Measurements from ENCODE around the gene FMNL2. TPM values are rescaled to one million over a fixed set of nuclear protein-coding genes. Genes with fewer than 3 reads are reported as not detected.

Gene FMNL2
- total RNA-seq, 1 experiment from 2014 or later: 28.1 TPM

- Histone ChIP-seq H3K27me3 (ENCODE audit: insufficient read depth, low read length) (no peaks in the 10 kb centered on the region), H3K9me2 (ENCODE audit: insufficient read depth) (no peaks in the 10 kb centered on the region), H3K4me1 (ENCODE audit: control insufficient read depth in 1 of 2, insufficient read depth in 2 of 2, low read length in 2 of 2) (no peaks in the 10 kb centered on the region), H2AFZ (ENCODE audit: low read depth, low read length, poor library complexity, severe bottlenecking) (no peak overlapping the region), H4K20me1 (ENCODE audit: insufficient read depth) (peaks cover 11% of the 10 kb centered on the region; the same call in 1 of the 2 replicates), H3K36me3 (ENCODE audit: control insufficient read depth in 1 of 2, insufficient read depth in 2 of 2, low read length in 2 of 2) (peaks cover 34 to 40% of the 10 kb centered on the region in 2 experiments), H3K9me3 (ENCODE audit: control insufficient read depth in 1 of 2, insufficient read depth in 1 of 2, low read depth in 1 of 2, low read length in 2 of 2) (no peaks in the 10 kb centered on the region), H3K4me2 (ENCODE audit: low read length) (no peak overlapping the region), H3K9ac (ENCODE audit: low read length) (no peak overlapping the region), H3K79me2 (ENCODE audit: insufficient read depth, low read length) (peaks cover 58% of the 10 kb centered on the region), H3K4me3 (replicated peaks in 1 of 2; ENCODE audit: low read depth in 1 of 2, low read length in 2 of 2) (no peak overlapping the region), H3K27ac (ENCODE audit: low read depth, low read length) (no peak overlapping the region)
- ATAC-seq (no peak), DNase-seq (ENCODE audit: low read depth, low spot score) (no peak)
- POLR2A ChIA-PET: no interaction called here
- RAD21 ChIA-PET (ENCODE audit: low non-redundant PET in 1 of 2, low total read pairs in 2 of 2, uncharacterized antibody in 2 of 2, unreplicated experiment in 2 of 2): no interaction called here
- CTCF ChIA-PET: no interaction called here
- intact Hi-C loops (cut with micrococcal nuclease): no loop called here
- TF ChIP-seq ZFX (IDR thresholded peaks at IDR 0.05): no peak
- no TSS peak for BruUV-seq (replicated peaks)
Observed at GRCh38 chr2:152678808-152679207, 343.8 kb downstream of the FMNL2 start.

GRCh38 chr2:152682663-152683062 is 347.7 kb downstream of the FMNL2 start:
- ATAC-seq: no peak
- H3K36me3 ChIP-seq (ENCODE audit: control insufficient read depth in 1 of 2, insufficient read depth in 2 of 2, low read length in 2 of 2): peaks cover 21% of the 10 kb centered on the region in 2 experiments
- RAD21 ChIA-PET (ENCODE audit: low non-redundant PET in 1 of 2, low total read pairs in 2 of 2, uncharacterized antibody in 2 of 2, unreplicated experiment in 2 of 2): no interaction called here

More at GRCh38 chr2:152682663-152683062, 347.7 kb downstream of the FMNL2 start:
- intact Hi-C loops (cut with micrococcal nuclease): no loop called here
- Histone ChIP-seq H3K9me3 (ENCODE audit: control insufficient read depth in 1 of 2, insufficient read depth in 1 of 2, low read depth in 1 of 2, low read length in 2 of 2) (no peaks in the 10 kb centered on the region), H3K9me2 (ENCODE audit: insufficient read depth) (no peaks in the 10 kb centered on the region), H3K27ac (ENCODE audit: low read depth, low read length) (no peak overlapping the region), H3K4me1 (ENCODE audit: control insufficient read depth in 1 of 2, insufficient read depth in 2 of 2, low read length in 2 of 2) (no peaks in the 10 kb centered on the region), H3K27me3 (ENCODE audit: insufficient read depth, low read length) (no peaks in the 10 kb centered on the region), H3K9ac (ENCODE audit: low read length) (no peak overlapping the region), H3K79me2 (ENCODE audit: insufficient read depth, low read length) (peaks cover 80% of the 10 kb centered on the region), H3K4me3 (replicated peaks in 1 of 2; ENCODE audit: low read depth in 1 of 2, low read length in 2 of 2) (no peak overlapping the region), H3K4me2 (ENCODE audit: low read length) (no peak overlapping the region), H4K20me1 (ENCODE audit: insufficient read depth) (peaks cover 28% of the 10 kb centered on the region; the same call in 1 of the 2 replicates), H2AFZ (ENCODE audit: low read depth, low read length, poor library complexity, severe bottlenecking) (no peak overlapping the region)
- POLR2A ChIA-PET: no interaction called here
- BruUV-seq (replicated peaks): no TSS peak
- DNase-seq (ENCODE audit: low read depth, low spot score): no peak
- CTCF ChIA-PET: no interaction called here
- TF ChIP-seq POLR2AphosphoS5 (IDR thresholded peaks at IDR 0.05; ENCODE audit: low read depth, low read length) (no peak), SRF (IDR thresholded peaks at IDR 0.05; ENCODE audit: low read depth) (no peak), REST (IDR thresholded peaks at IDR 0.05; ENCODE audit: low read depth) (no peak), ZBTB33 (IDR thresholded peaks at IDR 0.05; ENCODE audit: extremely low read depth, insufficient replicate concordance, low read length) (no peak), CTCF (IDR thresholded peaks at IDR 0.05 in 2 of 3, conservative IDR thresholded peaks at IDR 0.05 in 1 of 3; ENCODE audit: borderline replicate concordance in 1 of 3, insufficient read depth in 1 of 3, low read depth in 2 of 3, low read length in 2 of 3) (no peak), CEBPB (IDR thresholded peaks at IDR 0.05; ENCODE audit: low read depth) (no peak), CBX3 (IDR thresholded peaks at IDR 0.05; ENCODE audit: low read depth) (no peak), RAD21 (IDR thresholded peaks at IDR 0.05; ENCODE audit: low read depth) (no peak), ATF3 (IDR thresholded peaks at IDR 0.05) (no peak), EGR1 (IDR thresholded peaks at IDR 0.05; ENCODE audit: low read depth) (no peak), SP1 (IDR thresholded peaks at IDR 0.05; ENCODE audit: low read depth) (no peak), TCF7L2 (IDR thresholded peaks at IDR 0.05; ENCODE audit: borderline replicate concordance, extremely low read depth, insufficient read depth, insufficient read length) (no peak), JUND (IDR thresholded peaks at IDR 0.05) (no peak)

Measured in HCT116 (cell line).